WTC11 (cell line): Measurements from ENCODE around the gene ZNF592. TPM values are rescaled to one million over a fixed set of nuclear protein-coding genes. Genes with fewer than 3 reads are reported as not detected.

Experiments used
- ATAC-seq: fragments of 200-7000 bp; cut with Tn5 transposase; 2 replicates; pipeline ENCODE4 v1.10.0; 2021; ENCODE audit warnings: mild to moderate bottlenecking, moderate library complexity
- CTCF ChIA-PET: fragments of 300-600 bp; sonication (Branson Sonifier 250); formaldehyde crosslinking; loops from one replicate; lab custom pipeline; 2021; ENCODE audit warnings: antibody characterized with exemption; lab: Charles Lee
- POLR2A ChIA-PET: fragments of 350-600 bp; sonication (Branson Sonifier 250); formaldehyde crosslinking; loops from one replicate; lab custom pipeline; 2021; ENCODE audit warnings: antibody characterized with exemption; lab: Charles Lee
- DNase-seq: peaks from one replicate; pipeline ENCODE4 v3.0.0; 2021; ENCODE audit warnings: low spot score
- H3K27ac Mint-ChIP-seq: 2 replicates; pipeline ENCODE4 v1.8.0; 2021; ENCODE audit warnings: mixed read lengths
- H3K27me3 Mint-ChIP-seq: 2 replicates; pipeline ENCODE4 v1.8.0; 2021; ENCODE audit warnings: low read depth, mild to moderate bottlenecking, moderate library complexity, mixed read lengths
- H3K36me3 Mint-ChIP-seq: 2 replicates; pipeline ENCODE4 v1.8.0; 2021; ENCODE audit warnings: mixed read lengths
- H3K4me1 Mint-ChIP-seq: 2 replicates; pipeline ENCODE4 v1.8.0; 2022; ENCODE audit warnings: mixed read lengths
- H3K4me3 Mint-ChIP-seq: 2 replicates; pipeline ENCODE4 v1.8.0; 2021; ENCODE audit warnings: mild to moderate bottlenecking, moderate library complexity, mixed read lengths
- H3K9me3 Mint-ChIP-seq: 2 replicates; pipeline ENCODE4 v1.8.0; 2021; ENCODE audit warnings: mixed read lengths
- ARID4B ChIP-seq: sonication (generic); formaldehyde crosslinking; IDR thresholded peaks from 2 replicates; pipeline ENCODE4 v1.8.0; 2023; ENCODE audit warnings: missing genetic modification reagents, mild to moderate bottlenecking, borderline replicate concordance
- ATF2 ChIP-seq: sonication (generic); formaldehyde crosslinking; IDR thresholded peaks from 2 replicates; pipeline ENCODE4 v1.8.1; 2022; ENCODE audit warnings: low read depth, missing genetic modification reagents, borderline replicate concordance
- ATF6 ChIP-seq: sonication (generic); formaldehyde crosslinking; IDR thresholded peaks from 2 replicates; pipeline ENCODE4 v1.8.1; 2023; ENCODE audit warnings: mild to moderate bottlenecking, missing genetic modification reagents
- MAX ChIP-seq: sonication (generic); formaldehyde crosslinking; IDR thresholded peaks from 2 replicates; pipeline ENCODE4 v1.8.0; 2022; ENCODE audit warnings: mild to moderate bottlenecking, missing genetic modification reagents
- MYBL2 ChIP-seq: sonication (generic); formaldehyde crosslinking; IDR thresholded peaks from 2 replicates; pipeline ENCODE4 v1.8.1; 2023; ENCODE audit warnings: mild to moderate bottlenecking, moderate library complexity, missing genetic modification reagents
- NR2C2 ChIP-seq: sonication (generic); formaldehyde crosslinking; IDR thresholded peaks from 2 replicates; pipeline ENCODE4 v1.8.0; 2022; ENCODE audit warnings: mild to moderate bottlenecking, missing genetic modification reagents
- NR3C1 ChIP-seq: sonication (generic); formaldehyde crosslinking; conservative IDR thresholded peaks from 2 replicates; pipeline ENCODE4 v1.8.1; 2023; ENCODE audit warnings: low read depth, mild to moderate bottlenecking, missing genetic modification reagents
- OVOL2 ChIP-seq: fragments of 250-450 bp; sonication (Bioruptor Pico); IDR thresholded peaks from 2 replicates; pipeline ENCODE4 v1.9.0; 2021; ENCODE audit warnings: mild to moderate bottlenecking, borderline replicate concordance
- PRDM15 ChIP-seq: sonication (generic); formaldehyde crosslinking; IDR thresholded peaks from 2 replicates; pipeline ENCODE4 v1.8.0; 2022; ENCODE audit warnings: missing genetic modification reagents
- SMAD3 ChIP-seq: sonication (generic); formaldehyde crosslinking; IDR thresholded peaks from 2 replicates; pipeline ENCODE4 v1.8.0; 2022; ENCODE audit warnings: missing genetic modification reagents, mild to moderate bottlenecking, borderline replicate concordance
- SP1 ChIP-seq: sonication (generic); formaldehyde crosslinking; conservative IDR thresholded peaks from 2 replicates; pipeline ENCODE4 v1.8.1; 2022; ENCODE audit warnings: missing genetic modification reagents
- ZNF317 ChIP-seq: sonication (generic); formaldehyde crosslinking; IDR thresholded peaks from 2 replicates; pipeline ENCODE4 v1.8.1; 2023; ENCODE audit warnings: low read depth, mild to moderate bottlenecking, moderate library complexity, missing genetic modification reagents, borderline replicate concordance
- ZNF423 ChIP-seq: fragments of 250-450 bp; sonication (Bioruptor Pico); IDR thresholded peaks from 2 replicates; pipeline ENCODE4 v2.1.2; 2022; ENCODE audit warnings: mild to moderate bottlenecking, moderate library complexity
- ZNF671 ChIP-seq: fragments of 250-450 bp; sonication (Bioruptor Pico); IDR thresholded peaks from 2 replicates; pipeline ENCODE4 v1.8.0; 2021; ENCODE audit warnings: mild to moderate bottlenecking
- total RNA-seq: library from RNA; stranded (reverse); gene quantifications from 3 replicates; pipeline ENCODE4 v1.2.3, GENCODE V29; 2021

Gene ZNF592
- total RNA-seq, 1 experiment from 2014 or later, result 28.0 TPM

GRCh38 chr15:84804005-84804900 lies 55.9 kb downstream of the ZNF592 start:
- ChIA-PET POLR2A (interaction anchor here (0.6 kb wide), 1 partner anchor 122 kb away, joined by 4 read pairs; no protein-coding TSS in a partner anchor), CTCF (no interaction called here)
- H3K4me1 Mint-ChIP-seq, result no peaks in the 10 kb centered on the region
- no peaks in the 10 kb centered on the region for H3K27me3 Mint-ChIP-seq
- DNase-seq (no peak), ATAC-seq (no peak)
- TF ChIP-seq SP1 (CRISPR knock-in tag) (no peak), ATF6 (CRISPR knock-in tag) (no peak), ZNF317 (CRISPR knock-in tag) (no peak), PRDM15 (CRISPR knock-in tag) (peak; percentile 37), MAX (no peak)
- H3K9me3 Mint-ChIP-seq, result no peaks in the 10 kb centered on the region
- H3K27ac Mint-ChIP-seq, result no peak overlapping the region
- H3K4me3 Mint-ChIP-seq, result no peak overlapping the region
- H3K36me3 Mint-ChIP-seq, result peaks cover 13% of the 10 kb centered on the region

GRCh38 chr15:84805221-84805620 lies 56.8 kb downstream of the ZNF592 start:
- no peak for ATAC-seq
- H3K4me3 Mint-ChIP-seq, result no peak overlapping the region
- POLR2A ChIA-PET, result no interaction called here
- no peaks in the 10 kb centered on the region for H3K4me1 Mint-ChIP-seq
- CTCF ChIA-PET, result interaction anchor here (0.9 kb wide), 1 partner anchor 73 kb away, joined by 3 read pairs; no protein-coding TSS in a partner anchor
- H3K27ac Mint-ChIP-seq, result no peak overlapping the region
- no peaks in the 10 kb centered on the region for H3K27me3 Mint-ChIP-seq
- peaks cover 9% of the 10 kb centered on the region for H3K36me3 Mint-ChIP-seq
- no peaks in the 10 kb centered on the region for H3K9me3 Mint-ChIP-seq
- DNase-seq, result no peak
- no peak for TF ChIP-seq ATF6 (CRISPR knock-in tag)
- TF ChIP-seq ATF2 (CRISPR knock-in tag), result no peak
- TF ChIP-seq ARID4B, result no peak
- no peak for TF ChIP-seq PRDM15 (CRISPR knock-in tag)
- no peak for TF ChIP-seq NR3C1 (CRISPR knock-in tag)
- TF ChIP-seq OVOL2 (CRISPR knock-in tag), result no peak
- no peak for TF ChIP-seq SMAD3 (CRISPR knock-in tag)
- no peak for TF ChIP-seq NR2C2
- no peak for TF ChIP-seq ZNF671
- no peak for TF ChIP-seq MYBL2
- no peak for TF ChIP-seq ZNF423 (CRISPR knock-in tag)
